ENCODE measurements around the gene AKIP1. TPM values are rescaled to one million over a fixed set of nuclear protein-coding genes. Genes with fewer than 3 reads are reported as not detected.

AKIP1 gene
- total RNA-seq, 1 donor = 39.1 TPM

GRCh38 chr11:8937159-8937558 is 26.2 kb downstream of the AKIP1 start:
- H2AFZ ChIP-seq (ENCODE audit: low read length) = no peak overlapping the region
- H3K4me1 ChIP-seq (ENCODE audit: insufficient read depth, low read length) = no peaks in the 10 kb centered on the region
- H3K36me3 ChIP-seq (ENCODE audit: insufficient read depth, low read length) = no peaks in the 10 kb centered on the region
- no peak for DNase-seq (ENCODE audit: insufficient read length, low spot score, missing footprints)
- no peaks in the 10 kb centered on the region for H3K9me3 ChIP-seq (ENCODE audit: low read depth, low read length)
- TF ChIP-seq CTCF (IDR thresholded peaks at IDR 0.05; ENCODE audit: extremely low read depth, low read depth, low read length) = no peak
- no peak overlapping the region for H3K4me3 ChIP-seq (ENCODE audit: insufficient read depth, low read length)
- no peaks in the 10 kb centered on the region for H3K79me2 ChIP-seq (ENCODE audit: insufficient read depth, low read length)
- H3K27ac ChIP-seq (ENCODE audit: low read depth, low read length) = no peak overlapping the region
- no peaks in the 10 kb centered on the region for H3K27me3 ChIP-seq (ENCODE audit: insufficient read depth, low read length)
- no peak overlapping the region for H3K4me2 ChIP-seq (ENCODE audit: insufficient read depth, low read length)
- H4K20me1 ChIP-seq (ENCODE audit: insufficient read depth, low read length) = no peaks in the 10 kb centered on the region

GRCh38 chr11:8937659-8938058 is 26.7 kb downstream of the AKIP1 start:
- Histone ChIP-seq H3K27me3 (ENCODE audit: insufficient read depth, low read length) (no peaks in the 10 kb centered on the region), H3K27ac (ENCODE audit: low read depth, low read length) (no peak overlapping the region), H3K36me3 (ENCODE audit: insufficient read depth, low read length) (no peaks in the 10 kb centered on the region), H3K4me3 (ENCODE audit: insufficient read depth, low read length) (no peak overlapping the region), H3K9me3 (ENCODE audit: low read depth, low read length) (no peaks in the 10 kb centered on the region), H2AFZ (ENCODE audit: low read length) (no peak overlapping the region), H4K20me1 (ENCODE audit: insufficient read depth, low read length) (no peaks in the 10 kb centered on the region), H3K4me2 (ENCODE audit: insufficient read depth, low read length) (no peak overlapping the region), H3K4me1 (ENCODE audit: insufficient read depth, low read length) (no peaks in the 10 kb centered on the region), H3K79me2 (ENCODE audit: insufficient read depth, low read length) (no peaks in the 10 kb centered on the region)
- DNase-seq (ENCODE audit: insufficient read length, low spot score, missing footprints) = no peak
- TF ChIP-seq CTCF (IDR thresholded peaks at IDR 0.05; ENCODE audit: extremely low read depth, low read depth, low read length) = no peak

- no peaks in the 10 kb centered on the region for H3K79me2 ChIP-seq (ENCODE audit: insufficient read depth, low read length)
- no peak overlapping the region for H3K27ac ChIP-seq (ENCODE audit: low read depth, low read length)
- H3K36me3 ChIP-seq (ENCODE audit: insufficient read depth, low read length) = no peaks in the 10 kb centered on the region
- H2AFZ ChIP-seq (ENCODE audit: low read length) = no peak overlapping the region
- TF ChIP-seq CTCF (IDR thresholded peaks at IDR 0.05; ENCODE audit: extremely low read depth, low read depth, low read length) = no peak
- H4K20me1 ChIP-seq (ENCODE audit: insufficient read depth, low read length) = no peaks in the 10 kb centered on the region
- no peak overlapping the region for H3K4me2 ChIP-seq (ENCODE audit: insufficient read depth, low read length)
- H3K27me3 ChIP-seq (ENCODE audit: insufficient read depth, low read length) = no peaks in the 10 kb centered on the region
- H3K4me1 ChIP-seq (ENCODE audit: insufficient read depth, low read length) = no peaks in the 10 kb centered on the region
- no peaks in the 10 kb centered on the region for H3K9me3 ChIP-seq (ENCODE audit: low read depth, low read length)
- H3K4me3 ChIP-seq (ENCODE audit: insufficient read depth, low read length) = no peak overlapping the region
- peak; percentile 71 for DNase-seq (ENCODE audit: insufficient read length, low spot score, missing footprints)
Measured at GRCh38 chr11:8941341-8942103, 30.5 kb downstream of the AKIP1 start.

- Histone ChIP-seq H4K20me1 (ENCODE audit: insufficient read depth, low read length) (no peaks in the 10 kb centered on the region), H2AFZ (ENCODE audit: low read length) (no peak within 1 kb of the TSS), H3K36me3 (ENCODE audit: insufficient read depth, low read length) (peaks cover 2% of the 10 kb centered on the region), H3K4me3 (ENCODE audit: insufficient read depth, low read length) (no peak within 1 kb of the TSS), H3K4me2 (ENCODE audit: insufficient read depth, low read length) (no peak within 1 kb of the TSS), H3K4me1 (ENCODE audit: insufficient read depth, low read length) (no peaks in the 10 kb centered on the region), H3K27me3 (ENCODE audit: insufficient read depth, low read length) (no peaks in the 10 kb centered on the region), H3K9me3 (ENCODE audit: low read depth, low read length) (no peaks in the 10 kb centered on the region), H3K27ac (ENCODE audit: low read depth, low read length) (no peak within 1 kb of the TSS), H3K79me2 (ENCODE audit: insufficient read depth, low read length) (no peaks in the 10 kb centered on the region)
- no peak for TF ChIP-seq CTCF (IDR thresholded peaks at IDR 0.05; ENCODE audit: extremely low read depth, low read depth, low read length)
- DNase-seq (ENCODE audit: insufficient read length, low spot score, missing footprints) = no peak
Measured at GRCh38 chr11:8942518-8943066, 31.6 kb downstream of the AKIP1 start, which contains the start of gene ASCL3. TSS of gene ASCL3 (minus strand) at chr11:8943016. CDS start at chr11:8938161, 4,855 bp downstream.

Measured in osteoblast (primary cell).